HG02981 (cell line): ENCODE results near the gene NAPSA.
A peak's percentile ranks its signal among the peaks of the same experiment; 100 is the strongest.
"Not testable (repeated sequence)": the region's sequence is repeated elsewhere in the genome, so short reads cannot be mapped to it uniquely, and the experiment has no call there.

Source experiments
- ATAC-seq: cut with Tn5 transposase; IDR thresholded peaks from one replicate; pipeline ENCODE4 v1.9.1; 2021; ENCODE audit warnings: mild to moderate bottlenecking, moderate library complexity; ENCODE audit not compliant: unreplicated experiment

The NAPSA gene

DNA sequence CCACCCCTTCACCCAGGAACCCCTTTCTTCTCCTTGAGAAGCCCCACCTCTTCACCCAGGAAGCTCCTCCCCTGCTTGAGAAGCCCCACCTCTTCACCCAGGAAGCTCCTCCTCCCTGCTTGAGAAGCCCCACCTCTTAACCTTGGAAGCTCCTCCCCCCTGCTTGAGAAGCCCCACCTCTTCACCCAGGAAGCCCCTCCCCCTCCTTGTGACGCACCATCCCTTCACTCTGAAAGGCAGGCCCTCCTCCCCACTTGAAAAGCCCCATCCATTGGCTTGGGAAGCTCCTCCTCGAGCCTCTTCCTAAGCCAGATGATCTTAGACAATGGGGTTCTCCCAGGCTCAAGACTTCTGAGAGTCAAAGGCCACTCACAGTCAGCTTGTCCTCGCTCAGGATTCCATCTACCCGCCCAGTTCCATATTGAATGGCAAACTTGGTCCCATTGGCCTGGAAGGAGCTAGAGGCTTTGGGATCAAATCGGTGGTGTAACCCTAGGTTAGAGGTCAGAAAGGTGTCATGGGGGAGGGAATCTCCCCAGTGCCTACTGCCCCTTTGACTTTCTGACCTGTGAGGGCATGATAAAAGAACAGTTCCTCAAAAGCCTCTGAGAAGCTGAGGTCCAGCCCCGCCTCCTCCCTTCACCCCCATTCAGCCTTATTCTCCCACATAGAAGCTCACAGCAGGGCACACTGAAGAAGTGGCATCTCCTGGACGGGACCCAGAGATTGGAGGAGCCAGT, 4.0 kb downstream of the NAPSA start:
- ATAC-seq, result no peak

DNA sequence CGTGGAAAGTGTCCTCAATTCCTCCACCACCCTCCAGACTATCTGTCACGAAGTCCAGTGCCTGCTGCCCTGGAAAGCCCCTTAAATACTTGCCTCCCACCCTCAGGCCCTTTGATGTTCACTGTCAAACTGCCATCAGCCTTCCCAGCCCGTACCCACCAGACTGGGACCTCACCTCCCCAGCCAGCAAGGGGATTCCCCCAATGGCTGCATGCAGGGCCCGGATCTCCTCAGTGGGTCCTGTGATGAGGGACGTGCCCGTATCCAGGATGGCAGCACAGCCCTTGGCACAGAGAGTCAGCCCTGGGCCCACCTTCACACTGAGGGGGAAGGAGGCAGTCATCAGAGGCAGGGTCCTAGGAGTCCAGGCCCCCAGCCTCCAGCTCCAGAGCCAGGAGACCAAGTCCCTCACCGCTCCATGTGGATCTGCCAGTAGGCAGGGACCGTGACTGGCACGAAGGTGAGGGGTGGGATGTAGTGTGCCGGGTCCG, 6.1 kb downstream of the NAPSA start:
- no peak for ATAC-seq

- ATAC-seq, result no peak
Observed at GRCh38 chr19:50358483-50359327, 6.7 kb downstream of the NAPSA start.

- peak; percentile 47 for ATAC-seq
Observed at GRCh38 chr19:50357178-50358100, 8.0 kb downstream of the NAPSA start.

- no peak for ATAC-seq
Observed at GRCh38 chr19:50356691-50357177, 8.7 kb downstream of the NAPSA start.

DNA sequence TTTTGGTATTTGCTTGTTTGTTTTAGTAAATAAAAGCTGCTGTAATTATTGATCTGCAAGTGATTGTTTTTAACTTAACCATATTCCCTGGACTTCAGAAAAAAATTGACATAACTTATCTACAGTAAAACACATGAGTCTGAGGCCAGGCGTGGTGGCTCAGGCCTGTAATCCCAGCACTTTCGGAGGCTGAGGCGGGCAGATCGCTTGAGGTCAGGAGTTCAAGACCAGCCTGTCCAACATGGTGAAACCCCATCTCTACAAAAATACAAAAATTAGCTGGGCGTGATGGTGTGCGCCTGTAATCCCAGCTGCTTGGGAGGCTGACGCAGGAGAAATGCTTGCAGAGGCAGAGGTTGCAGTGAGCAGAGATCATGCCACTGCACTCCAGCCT, 12.0 kb downstream of the NAPSA start:
- not testable (repeated sequence) for ATAC-seq

DNA sequence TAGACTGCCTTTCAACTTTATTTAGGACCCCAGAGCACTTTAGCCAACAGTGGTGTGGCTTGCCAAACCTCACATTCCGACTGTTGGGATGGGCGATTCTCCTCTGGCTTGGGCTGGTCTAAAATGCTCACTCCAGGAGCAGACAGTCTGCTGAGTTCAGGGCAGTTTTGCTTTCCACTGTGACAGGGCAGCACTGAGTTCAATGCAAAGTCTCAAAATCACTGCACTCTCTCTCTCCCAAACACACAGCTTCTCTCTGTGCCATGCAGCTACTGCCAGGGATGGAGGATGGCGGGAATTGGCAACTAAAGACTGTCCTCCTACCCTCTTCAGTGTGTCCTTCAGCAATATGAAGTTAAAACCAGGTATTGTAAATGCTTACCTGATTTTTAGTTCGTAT, 13.2 kb downstream of the NAPSA start:
- ATAC-seq, result no peak

DNA sequence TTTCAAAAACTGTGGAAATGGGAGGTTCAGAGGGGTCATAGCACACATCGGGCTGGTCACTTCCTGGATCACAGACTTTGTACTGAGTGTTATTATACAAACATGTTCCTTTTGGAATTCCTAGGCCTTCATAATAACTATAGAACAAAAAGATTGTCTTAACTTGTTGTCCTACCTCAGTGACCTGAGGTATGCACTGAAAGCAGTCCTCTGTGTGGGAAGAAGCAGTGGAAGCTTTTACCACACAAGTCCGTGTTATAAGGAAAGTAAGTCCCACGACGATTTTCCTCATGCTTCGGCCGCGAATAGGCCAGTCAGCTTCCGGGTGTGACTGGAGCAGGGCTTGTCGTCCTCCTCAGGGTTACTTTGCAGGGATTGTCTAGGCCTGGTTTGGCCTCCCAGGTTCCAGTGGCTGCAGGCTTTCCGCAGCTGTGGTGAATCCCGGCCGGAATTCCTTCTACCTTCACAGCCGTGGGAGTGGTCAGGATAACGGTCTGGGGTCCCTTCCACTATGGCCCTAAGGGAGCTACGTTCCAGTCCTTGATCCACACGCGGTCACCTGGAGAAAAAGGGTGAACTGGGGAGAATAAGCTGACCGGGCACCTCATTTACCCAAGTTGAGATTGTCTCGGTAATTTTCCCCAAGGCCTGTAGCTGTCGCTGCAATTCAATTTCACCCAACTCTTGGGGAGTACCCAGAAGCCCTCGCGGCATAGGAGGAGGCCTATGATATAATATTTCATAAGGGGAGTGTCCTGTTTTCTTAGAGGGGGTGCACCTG, 16.0 kb downstream of the NAPSA start:
- ATAC-seq, result no peak

DNA sequence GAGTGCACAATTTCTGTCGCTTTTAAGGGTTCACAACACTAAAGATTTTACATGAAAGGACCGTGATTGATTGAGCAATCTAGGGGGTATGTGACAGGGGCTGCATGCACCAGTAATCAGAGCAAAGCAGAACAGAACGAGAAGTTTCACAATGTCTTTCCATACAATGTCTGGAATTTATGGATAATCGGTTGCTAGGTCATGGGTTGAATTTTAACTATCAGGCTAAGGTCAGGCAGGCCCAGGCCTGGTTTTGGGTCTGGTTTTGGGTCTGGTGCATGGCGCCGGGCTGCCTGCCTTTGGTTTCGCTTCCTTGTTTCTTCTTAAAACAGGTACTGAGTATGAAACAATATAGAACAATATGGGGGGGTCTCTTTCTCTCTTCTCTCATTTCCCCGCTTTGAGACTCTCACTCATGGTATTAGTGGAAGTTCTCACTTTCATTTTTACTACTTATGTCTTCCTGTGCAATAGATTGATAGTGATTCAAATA, 18.3 kb downstream of the NAPSA start:
- not testable (repeated sequence) for ATAC-seq

- no peak for ATAC-seq
Observed at GRCh38 chr19:50344661-50345318, 20.6 kb downstream of the NAPSA start.

DNA sequence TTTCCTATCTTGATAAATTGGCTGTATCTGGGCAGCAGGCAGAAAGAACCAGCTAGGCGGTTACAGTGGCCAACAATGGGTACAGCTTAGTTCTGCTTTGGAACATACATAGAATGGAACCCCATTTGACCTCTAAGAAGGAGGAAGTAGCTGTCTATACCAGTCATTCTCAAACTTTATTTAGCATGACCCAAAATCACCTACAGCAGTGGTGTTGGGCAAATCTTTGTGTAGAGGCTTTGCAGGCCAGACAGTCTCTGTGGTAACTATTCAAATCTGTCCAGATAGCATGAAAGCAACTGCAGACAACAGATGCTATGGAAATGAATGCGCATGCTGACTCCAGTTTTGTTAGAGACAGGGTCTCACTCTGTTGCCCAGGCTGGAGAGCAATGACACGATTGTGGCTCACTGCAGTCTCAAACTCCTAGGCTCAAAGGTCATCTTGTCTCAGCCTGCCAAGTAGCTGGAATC, 24.3 kb downstream of the NAPSA start:
- peak; percentile 60 for ATAC-seq

- no peak for ATAC-seq
Observed at GRCh38 chr19:50340331-50340730, 25.1 kb downstream of the NAPSA start.

GRCh38 chr19:50337031-50337430, 28.4 kb downstream of the NAPSA start:
- ATAC-seq, result not testable (repeated sequence)

GRCh38 chr19:50334741-50335421, 30.6 kb downstream of the NAPSA start:
- no peak for ATAC-seq

DNA sequence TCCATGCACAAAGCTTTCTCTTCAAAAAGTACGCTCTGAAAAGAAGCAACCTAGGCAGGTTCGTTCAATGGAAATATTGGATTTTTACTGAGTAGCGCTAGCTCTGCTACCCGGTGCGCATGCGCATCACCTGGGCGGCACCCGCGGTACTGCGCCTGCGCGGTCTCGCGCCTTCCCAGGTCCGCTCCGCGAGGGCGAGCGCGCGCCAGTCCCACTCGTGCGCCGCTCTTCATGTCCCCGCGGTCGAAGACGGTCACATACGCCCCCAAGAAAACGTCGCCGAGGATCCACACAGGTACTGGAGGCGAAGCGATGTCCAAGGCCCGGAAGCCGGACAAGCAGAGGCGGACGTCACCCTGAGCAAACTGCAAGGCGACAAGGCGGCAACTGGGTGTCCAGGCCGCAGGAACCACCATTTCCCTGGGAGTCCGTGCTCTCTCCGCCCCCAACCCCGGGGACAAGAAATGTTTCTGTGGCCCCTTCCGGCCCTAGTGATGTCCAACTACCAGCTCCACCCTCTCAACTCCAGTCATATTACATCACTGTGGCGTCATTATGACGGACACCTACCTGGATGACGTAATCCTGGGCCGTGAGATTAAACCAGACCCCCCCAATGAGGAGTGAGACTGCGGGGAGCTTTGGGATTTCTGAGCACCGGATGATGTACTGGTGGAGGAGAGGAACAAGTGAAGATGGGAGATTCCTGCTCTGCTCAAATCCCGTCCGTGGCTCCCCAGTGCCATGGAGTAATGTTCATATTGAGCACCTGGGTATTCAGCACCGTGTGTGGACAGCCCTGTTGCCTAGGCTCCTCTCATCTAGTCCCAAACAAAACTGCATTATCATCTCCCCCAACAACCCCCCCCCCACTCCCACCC, 31.5 kb downstream of the NAPSA start:
- ATAC-seq, result peak; percentile 12

GRCh38 chr19:50333235-50333736, 32.2 kb downstream of the NAPSA start:
- ATAC-seq, result peak; percentile 33

- no peak for ATAC-seq
Observed at GRCh38 chr19:50332244-50333038, 33.0 kb downstream of the NAPSA start.
